Fibroblast of lung (primary cell): ENCODE data around the gene SUN5.

ENCODE experiments used
- CTCF ChIP-seq, 2 donors: IDR thresholded peaks in 1 of 2; conservative IDR thresholded peaks in 1 of 2; 1 replicate in 1 of 2; 2 replicates in 1 of 2; pipeline ENCODE4 v1.5.1; 2011 to 2012; ENCODE audit warnings: low read length in 2 of 2, control low read depth in 1 of 2, inconsistent platforms in 1 of 2, low read depth in 1 of 2, mild to moderate bottlenecking in 1 of 2
- EZH2 ChIP-seq: IDR thresholded peaks from 2 replicates; pipeline ENCODE4 v1.5.1; 2012; ENCODE audit warnings: low read length, control low read depth, mild to moderate bottlenecking; ENCODE audit errors: missing control alignments

GRCh38 chr20:32991383-32991782 lies 12.8 kb downstream of the SUN5 start:
- TF ChIP-seq EZH2 (no peak), CTCF (conservative IDR thresholded peaks at IDR 0.05 in 1 of 2, IDR thresholded peaks at IDR 0.05 in 1 of 2; ENCODE audit: low read depth in 1 of 2, low read length in 2 of 2) (no peak)
